ENCODE results near the gene PAQR5. TPM values are rescaled to one million over a fixed set of nuclear protein-coding genes. Genes with fewer than 3 reads are reported as not detected.
"Not testable (repeated sequence)": the region's sequence is repeated elsewhere in the genome, so short reads cannot be mapped to it uniquely, and the experiment has no call there.

Gene PAQR5
- total RNA-seq, 1 donor from 2014 or later, result 1.1 TPM

DNA sequence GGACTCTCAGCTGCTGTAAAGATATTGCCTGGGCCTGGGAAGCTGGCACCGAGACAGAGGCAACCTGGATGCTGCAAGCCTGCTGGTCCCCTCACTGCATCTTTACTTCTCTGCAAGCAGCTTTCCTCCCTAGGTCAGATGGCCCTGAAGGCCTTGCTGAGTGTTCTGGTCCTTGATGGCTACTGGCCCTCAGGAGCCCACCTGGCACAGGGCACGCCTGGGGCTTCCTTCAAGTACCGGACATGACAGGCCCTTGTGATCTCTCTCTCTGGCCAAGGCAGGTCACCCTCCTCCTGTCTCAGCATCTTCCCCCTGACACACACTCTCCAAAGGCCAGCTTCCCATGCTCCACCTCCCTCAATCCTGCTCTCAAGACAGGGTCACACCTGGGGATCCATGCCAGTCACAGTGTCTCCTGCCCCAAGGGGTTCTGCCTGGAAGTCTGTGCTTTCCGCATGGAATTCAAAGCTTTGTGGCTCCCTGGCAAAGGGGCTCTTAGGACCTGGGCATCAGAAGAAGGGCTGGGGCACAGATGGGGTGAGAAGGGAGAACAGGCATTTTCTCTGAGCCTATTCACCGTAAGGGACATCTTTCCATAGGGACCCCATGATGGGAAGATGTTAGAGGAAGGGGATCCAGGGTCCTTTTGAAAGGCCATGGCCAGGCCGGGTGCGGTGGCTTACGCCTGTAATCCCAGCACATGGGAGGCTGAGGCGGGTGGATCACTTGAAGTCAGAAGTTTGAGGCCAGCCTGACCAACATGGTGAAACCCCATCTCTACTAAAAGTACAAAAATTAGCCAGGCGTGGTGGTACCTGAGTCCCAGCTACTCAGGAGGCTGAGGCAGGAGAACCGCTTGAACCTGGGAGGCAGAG is 4.7 kb upstream of the PAQR5 start:
- no peak for DNase-seq

DNA sequence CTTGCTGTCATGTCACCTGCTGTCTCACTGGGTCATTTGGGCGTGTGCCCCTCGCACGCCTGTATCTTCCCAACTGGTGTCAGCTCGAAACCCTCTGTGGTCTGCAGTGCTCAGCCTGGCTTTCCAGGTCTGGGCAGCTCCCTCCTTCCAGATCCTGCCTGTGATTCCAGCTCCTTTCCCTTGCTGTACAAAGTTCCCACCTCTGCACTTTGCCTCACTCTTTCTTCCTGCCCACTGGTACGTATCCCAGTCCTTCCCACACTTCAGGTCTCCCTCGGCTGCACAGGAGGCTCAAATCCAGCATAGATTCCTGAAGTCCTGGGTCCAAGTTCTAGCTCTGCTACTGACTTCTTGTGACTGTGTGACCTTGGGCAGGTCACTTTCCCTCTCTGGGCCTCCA is 2.1 kb upstream of the PAQR5 start:
- no peak for DNase-seq

DNA sequence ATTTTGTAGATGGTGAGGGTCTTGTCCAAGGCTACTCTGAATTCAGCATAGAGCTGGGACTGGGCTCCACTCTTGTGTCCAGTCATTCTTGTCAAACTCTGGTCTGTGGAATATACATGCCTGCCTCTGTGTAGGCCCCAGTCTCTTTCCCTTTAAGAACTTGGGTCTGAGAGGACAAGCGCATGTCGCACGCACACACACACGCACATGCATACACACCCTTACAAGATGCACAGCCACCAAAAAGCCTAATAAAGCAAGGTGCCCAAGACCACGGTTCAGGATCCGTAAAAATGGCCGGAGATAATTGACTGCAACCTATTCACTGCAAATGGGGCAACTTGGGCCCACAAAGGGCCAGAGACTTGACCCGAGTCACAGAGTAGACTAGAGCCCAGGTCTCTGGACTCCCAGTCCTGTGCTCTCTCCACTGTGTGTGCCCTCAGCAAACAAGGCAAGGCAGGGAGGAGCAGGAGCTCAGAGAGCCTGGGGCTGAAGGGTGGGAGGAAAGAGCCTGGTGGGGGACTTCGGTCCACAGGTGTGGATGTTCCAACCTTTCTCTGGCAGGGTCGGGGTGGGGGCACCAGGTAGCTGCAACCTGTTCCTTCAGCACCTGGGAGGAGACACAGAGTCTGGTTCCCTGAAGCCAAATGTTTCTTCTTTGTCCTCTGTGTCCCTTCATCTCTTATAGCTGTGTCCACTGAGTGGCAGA is 914 bp upstream of the PAQR5 start:
- DNase-seq, result no peak

DNA sequence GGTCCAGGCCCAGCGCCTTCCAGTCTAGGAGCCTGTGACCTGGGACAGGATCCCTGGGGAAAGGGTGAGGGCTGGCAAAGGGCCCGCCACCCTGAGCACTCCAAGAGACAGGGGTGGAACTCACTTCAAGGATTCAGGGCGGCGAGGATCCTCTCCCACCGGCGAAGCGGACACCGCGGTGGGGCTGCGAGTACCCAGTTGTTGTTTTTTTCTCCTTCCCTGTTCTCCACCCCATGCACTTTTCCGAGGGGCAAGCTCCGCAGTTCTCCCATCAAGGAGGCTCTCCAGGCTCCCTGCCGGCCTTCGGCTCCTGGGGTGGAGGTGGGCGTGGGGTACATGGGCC is 387 bp upstream of the PAQR5 start:
- no peak for DNase-seq

- no peak for DNase-seq
These were observed 757 bp downstream of the PAQR5 start for GRCh38 chr15:69299451-69299886.

GRCh38 chr15:69299943-69300588 is 1.4 kb downstream of the PAQR5 start:
- no peak for DNase-seq

DNA sequence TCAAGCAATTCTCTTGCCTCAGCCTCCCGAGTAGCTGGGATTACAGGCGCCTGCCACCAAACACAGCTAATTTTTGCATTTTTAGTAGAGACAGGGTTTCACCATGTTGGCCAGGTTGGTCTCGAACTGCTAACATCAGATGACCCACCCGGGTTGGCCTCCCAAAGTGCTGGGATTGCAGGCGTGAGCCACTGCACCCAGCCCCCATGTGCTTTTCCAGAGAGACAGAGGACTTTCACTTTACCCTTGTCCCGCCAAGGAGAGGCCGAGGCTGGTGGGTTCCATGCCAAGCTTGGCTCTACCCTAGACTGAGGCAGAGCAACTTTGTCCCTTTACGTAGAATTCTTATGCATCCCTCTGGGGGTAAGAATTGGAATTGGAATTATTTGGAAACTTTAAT is 2.4 kb downstream of the PAQR5 start:
- DNase-seq, result not testable (repeated sequence)

DNA sequence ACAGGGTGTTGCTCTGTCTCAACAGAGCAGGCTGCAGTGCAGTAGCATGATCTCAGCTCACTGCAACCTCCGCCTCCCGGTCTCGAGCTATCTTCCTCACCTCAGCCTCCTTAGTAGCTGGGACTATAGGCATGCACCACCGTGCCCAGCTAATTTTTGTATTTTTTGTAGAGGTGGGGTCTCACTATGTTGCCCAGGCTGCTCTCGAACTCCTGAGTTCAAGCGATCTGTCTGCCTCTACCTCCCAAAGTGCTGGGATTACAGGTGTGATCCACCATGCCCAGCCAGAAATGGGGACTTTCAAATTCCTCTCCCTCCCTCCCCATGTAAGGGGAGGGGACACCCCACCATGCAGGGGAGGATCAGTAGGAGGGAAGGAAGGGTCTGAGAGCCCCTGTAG is 3.4 kb downstream of the PAQR5 start:
- DNase-seq, result not testable (repeated sequence)

DNA sequence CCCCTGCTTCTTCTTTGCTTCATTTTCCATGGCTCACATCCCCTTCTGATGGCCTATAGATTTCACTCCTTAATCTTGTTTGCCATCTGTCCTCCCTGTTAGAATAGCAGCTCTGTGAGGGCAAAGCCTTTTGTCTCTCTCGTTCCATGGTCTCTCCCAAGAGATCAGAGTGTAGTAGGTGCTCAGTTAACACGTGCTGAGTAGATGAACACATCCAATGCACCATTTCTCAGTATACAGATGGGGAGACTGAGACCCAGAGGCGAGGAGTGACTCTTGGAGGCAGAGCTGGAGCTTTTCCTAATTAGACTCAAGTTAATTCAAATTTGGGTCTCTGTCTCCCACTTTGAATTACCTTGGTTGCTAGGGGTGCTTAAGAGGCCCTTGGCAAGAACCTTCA is 4.2 kb downstream of the PAQR5 start:
- DNase-seq, result no peak

GRCh38 chr15:69303337-69304181 is 4.8 kb downstream of the PAQR5 start:
- no peak for DNase-seq

DNA sequence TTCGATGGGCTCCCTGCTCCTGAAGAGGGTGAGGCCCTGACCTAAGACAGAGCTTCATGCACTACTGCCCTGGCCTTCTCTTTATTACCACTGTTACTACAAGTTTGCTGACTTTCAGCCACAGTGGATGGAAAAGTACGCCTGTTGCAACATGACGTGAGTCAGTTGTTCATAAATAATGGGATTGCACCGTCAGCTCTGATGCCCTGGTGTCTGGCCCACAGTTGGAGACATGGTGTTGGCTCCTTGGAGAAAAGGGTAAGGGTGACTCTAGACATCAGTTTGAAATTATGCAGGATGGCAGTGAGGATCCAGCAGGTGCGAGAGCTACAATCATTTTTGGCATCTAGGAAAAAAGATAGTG is 5.5 kb downstream of the PAQR5 start:
- no peak for DNase-seq

DNA sequence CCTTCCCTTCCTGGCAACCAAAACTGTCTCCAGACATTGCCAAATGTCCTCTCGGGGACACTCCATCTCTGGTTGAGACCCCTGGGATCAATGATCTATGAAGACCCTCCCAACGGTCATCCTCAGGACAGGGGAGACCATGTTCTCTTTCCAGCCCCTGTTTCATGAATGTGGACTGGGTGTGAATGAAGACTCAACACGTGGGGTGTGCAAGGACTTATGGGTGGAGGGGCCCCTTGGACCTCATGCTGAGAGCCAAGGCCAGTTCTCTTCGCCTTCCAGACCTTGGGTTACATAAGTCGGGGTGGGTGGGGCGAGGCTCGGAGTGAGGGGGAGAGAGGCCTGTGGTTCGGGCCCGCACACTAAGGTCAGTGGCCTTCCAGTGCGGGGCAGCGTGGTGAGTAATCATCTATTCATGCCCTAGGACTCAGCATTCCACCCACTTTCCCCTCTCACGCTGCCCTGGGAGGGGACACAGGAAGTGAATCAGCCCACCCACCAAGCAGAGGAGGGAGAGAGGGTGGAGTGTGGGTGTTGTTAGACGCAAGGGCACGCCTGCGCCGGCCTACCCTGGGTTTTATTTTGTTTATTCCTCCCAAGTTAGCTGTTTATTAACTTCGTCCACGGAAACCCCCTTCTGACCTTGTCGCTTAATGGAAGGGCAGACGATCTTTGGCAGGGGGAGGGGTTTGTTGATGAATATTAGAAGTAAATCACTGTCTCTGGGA is 6.7 kb downstream of the PAQR5 start:
- DNase-seq, result no peak

GRCh38 chr15:69305933-69306568 is 7.3 kb downstream of the PAQR5 start:
- no peak for DNase-seq

DNA sequence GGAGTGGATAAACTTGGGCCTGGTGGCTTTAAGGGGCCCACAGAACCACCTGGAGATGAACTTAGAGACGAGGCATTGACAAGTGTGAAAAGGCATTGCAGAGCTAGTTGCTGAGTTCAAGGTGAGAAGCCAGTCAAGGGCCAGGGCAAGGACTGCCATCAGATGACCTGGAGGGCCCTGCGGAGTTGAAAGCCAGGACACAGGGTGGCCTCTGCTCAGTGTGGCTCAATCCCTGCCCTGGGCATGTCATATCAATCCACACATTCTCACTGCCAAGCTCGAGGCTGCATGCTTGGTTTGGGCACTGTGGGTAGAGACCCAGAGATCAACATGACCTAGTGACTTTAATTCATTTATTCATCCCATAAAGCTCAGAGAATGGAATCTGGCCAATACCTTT is 9.2 kb downstream of the PAQR5 start:
- no peak for DNase-seq

DNA sequence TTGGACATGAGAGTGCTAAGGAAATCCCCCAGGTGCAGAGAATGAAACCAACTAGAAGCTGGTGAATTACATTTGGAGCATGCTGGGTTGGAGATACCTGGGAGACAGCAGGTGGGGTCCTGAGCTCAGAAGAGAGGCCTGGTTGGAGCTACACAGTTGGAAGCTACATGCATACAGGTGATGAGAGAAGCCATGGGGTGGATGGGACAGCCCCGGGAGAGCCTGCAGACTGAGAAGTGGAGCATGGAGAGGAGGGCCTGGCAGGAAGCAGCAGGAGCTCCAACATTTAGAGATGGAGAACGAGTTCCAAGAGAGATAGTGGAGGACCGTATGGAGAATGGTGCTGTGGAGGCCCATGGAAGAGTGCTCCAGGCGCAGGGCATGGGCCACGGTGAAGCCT is 10.2 kb downstream of the PAQR5 start:
- no peak for DNase-seq

DNA sequence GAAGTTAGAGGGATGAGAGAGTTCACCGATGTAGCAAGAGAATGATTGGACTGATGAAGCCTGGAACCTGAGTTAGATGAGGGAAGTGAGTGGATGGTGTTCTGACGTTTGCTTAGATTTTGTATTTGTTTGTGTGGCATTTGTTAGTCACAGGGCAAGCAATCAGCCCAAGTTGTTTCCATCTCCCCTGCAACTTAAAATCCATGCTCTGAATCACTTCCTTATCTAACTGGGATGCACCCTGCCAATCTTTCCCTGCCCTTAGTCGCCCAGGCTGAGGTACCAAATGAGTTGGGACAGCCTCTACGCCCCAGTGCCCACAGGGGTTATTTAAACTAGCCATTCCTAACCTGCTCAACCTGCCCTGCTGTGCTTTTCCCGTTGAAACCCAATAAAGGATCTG is 12.6 kb downstream of the PAQR5 start:
- no peak for DNase-seq

GRCh38 chr15:69313432-69314000 is 14.8 kb downstream of the PAQR5 start:
- no peak for DNase-seq

DNA sequence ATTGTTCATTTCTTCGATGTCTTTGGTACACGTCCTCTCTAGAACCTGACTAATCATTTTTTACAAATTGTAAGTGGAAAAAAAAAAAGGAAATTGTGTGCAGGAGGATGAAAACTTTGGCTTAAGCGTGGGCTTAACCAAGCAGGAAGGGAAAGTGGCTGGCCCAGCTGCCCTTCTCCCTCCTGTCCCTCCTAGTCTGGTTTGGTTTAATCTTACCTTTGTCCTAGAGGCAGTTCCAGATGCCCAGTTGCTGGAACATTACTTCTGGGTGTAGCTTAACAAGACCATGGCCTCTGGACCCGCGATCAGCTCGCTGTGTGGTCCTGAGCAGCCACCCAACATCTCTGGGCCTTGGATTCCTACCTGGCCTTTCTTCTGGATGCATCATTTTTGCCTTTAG is 15.4 kb downstream of the PAQR5 start:
- DNase-seq, result no peak

GRCh38 chr15:69314736-69315135 is 16.0 kb downstream of the PAQR5 start:
- no peak for DNase-seq

DNA sequence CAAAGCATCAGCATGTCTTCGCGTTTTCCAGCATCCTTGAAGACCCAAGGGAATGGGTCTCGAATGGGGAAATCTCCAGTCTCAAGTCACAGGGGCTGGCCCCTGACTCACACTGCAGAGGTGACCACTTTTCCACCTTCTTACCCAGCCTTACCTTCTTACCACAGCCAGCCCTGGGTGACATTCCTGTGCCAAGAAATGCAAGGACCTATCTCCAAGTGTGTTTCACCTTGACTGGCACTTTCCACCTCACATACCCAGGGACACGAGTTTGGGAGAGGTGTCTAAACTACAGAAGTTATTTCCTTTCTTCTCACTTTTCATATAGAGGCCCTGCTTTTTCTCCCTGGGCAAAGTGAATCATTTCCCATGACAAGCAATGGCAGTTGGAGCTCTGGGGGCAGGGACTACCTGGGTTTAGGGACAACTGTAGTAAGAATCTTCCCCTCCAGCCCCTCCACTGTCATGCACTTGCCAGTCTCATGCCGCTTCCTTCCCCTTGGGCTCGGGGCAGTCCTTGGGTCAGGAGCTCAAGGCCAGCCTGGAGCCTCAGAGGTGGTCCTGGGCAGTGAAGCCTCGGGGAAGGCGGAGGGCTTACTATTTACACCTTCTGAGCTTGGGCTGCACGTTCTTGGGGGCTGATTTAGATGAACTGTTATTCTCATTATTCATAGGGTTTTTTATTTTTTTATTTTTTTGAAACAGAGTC is 16.8 kb downstream of the PAQR5 start:
- no peak for DNase-seq
